ENCODE data around the gene ESYT2.

Gene ESYT2

GRCh38 chr7:158825628-158826289 is 3.5 kb downstream of the ESYT2 start:
- no peak for DNase-seq (ENCODE audit: low read depth)

DNA sequence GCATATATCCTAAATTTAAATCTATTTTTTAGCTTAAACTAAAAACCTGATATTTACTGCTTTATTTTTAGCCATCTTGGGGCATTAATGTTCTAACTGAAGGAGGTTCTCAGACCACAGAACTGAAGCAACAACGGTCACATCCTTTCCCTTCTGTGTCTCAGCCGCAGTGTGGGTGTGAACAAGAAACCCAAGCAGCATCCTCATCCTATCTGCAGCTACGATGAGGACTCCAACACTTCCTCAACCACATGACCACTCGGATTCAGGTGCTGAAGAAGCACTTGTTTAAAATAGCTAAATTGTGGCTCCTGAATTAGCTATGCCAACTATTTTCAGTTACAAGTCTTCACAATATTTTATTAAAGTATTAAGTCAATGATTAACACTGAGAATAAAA is 5.3 kb downstream of the ESYT2 start:
- DNase-seq (ENCODE audit: low read depth) = peak; percentile 43

GRCh38 chr7:158821171-158822031 is 7.9 kb downstream of the ESYT2 start:
- no peak for DNase-seq (ENCODE audit: low read depth)

DNA sequence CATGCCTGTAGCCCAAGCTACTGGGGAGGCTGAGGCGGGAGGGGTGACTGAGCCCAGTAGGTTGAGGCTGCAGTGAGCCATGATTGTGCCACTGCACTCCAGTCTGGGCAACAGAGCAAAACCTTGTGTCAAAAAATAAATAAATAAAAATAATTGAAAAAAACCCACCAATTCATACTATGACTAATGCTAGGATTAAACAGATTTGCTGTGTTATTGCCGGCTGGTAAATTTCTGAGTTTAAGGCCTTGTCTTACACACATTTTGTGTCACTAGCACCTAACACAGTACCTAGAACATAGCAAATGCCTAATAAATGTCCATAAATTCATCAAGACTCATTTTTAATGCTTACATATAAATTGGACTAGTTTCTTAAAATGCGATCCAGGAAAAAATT is 8.7 kb downstream of the ESYT2 start:
- DNase-seq (ENCODE audit: low read depth) = no peak

- no peak for DNase-seq (ENCODE audit: low read depth)
These were observed 9.6 kb downstream of the ESYT2 start for GRCh38 chr7:158819571-158820203.

DNA sequence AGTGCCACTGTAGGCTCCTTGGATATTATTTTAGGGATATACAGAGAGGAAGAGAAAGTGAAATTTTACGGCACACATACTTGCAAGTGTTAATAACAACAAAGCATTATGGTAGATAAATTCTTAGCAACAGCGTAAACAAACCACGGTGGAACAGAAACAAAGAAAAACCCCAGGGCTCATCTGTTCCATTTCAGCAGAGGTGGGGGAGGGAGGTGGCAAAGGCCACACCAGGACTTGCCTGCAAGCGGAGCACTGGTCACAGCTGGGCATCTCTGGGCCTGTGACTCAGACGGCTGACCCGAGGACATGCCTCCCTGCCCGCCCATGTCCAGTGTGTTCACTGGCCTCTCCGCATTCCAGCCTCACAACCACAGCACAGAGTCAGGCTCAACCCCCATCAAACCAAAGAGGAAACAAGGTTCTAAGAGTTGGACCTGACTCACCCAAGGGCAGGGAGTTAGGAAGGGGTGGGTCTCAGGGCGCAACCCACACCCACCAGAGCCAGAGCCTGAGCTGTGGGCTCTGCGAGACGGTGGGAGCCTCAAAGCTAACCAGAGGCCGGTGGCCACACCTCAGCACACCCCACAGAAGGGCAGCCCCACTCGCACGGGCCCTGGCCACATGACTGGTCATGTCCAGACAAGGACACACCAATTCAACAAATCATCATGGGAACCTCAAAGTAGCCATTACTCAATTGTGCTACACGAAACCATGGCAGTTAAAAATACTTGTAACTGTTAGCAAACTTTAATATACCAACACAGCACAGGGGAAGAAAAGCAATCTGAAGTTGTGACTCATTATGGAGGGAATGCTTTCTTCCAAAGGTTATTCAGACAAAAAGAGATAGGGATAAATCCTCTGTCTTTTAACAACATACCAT is 10.7 kb downstream of the ESYT2 start:
- peak; percentile 57 for DNase-seq (ENCODE audit: low read depth)

- no peak for DNase-seq (ENCODE audit: low read depth)
These were observed 12.3 kb downstream of the ESYT2 start for GRCh38 chr7:158816995-158817394.

DNA sequence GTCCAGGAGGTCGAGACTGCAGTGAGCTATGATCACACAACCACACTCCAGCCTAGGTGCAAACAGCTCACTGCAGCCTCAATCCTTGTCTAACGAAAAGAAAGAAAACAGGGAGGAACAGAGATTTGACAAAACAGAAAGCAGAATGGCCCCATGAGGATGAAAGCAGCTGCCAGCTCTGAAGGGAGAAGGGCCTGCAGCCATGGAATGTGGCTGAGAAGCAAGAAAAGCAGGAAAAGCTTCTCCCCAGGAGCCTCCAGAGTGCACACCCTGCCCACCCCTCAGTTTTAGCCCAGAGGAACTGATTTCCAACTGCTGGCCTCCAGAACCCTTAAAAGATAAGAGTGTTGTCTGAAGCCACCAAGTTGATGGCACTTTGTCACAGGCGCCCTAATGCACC is 13.0 kb downstream of the ESYT2 start:
- DNase-seq (ENCODE audit: low read depth) = no peak

DNA sequence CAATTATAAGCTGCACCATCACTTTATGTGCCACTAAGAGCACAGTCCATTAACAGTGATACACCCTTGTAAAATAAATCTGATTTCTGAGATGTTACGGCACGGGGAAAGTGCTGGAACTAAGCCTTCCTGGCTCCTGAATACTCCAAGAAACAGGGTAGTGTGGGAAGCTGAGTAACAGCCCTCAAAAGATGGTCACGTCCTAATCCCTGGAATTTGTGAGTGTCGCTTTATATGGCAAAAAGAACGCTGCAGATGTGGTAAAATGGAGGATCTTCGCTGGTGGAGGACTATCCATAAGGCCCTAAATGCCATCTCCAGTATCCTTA is 13.5 kb downstream of the ESYT2 start:
- DNase-seq (ENCODE audit: low read depth) = no peak

GRCh38 chr7:158815083-158815799 is 14.1 kb downstream of the ESYT2 start:
- no peak for DNase-seq (ENCODE audit: low read depth)

DNA sequence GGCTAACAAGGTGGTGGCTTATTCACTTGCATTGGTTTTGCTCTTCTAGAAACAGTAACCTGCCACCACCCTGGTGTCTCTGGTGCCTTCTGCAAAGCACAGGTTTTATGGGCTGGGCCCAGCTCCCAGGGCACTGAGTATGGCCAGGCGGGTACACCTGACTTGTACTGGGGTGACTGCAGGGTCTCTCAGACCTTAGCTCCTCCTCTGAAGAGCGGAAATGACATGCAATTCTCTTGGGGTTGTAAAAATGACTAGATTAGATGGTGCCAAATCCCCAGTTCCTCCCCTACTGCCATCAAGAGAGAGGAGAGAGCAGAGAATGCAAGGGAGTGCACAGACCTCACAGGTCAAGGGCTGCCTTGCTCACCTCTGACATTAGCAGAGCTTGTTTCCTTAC is 14.7 kb downstream of the ESYT2 start:
- no peak for DNase-seq (ENCODE audit: low read depth)

GRCh38 chr7:158812684-158813083 is 16.6 kb downstream of the ESYT2 start:
- DNase-seq (ENCODE audit: low read depth) = peak; percentile 14

DNA sequence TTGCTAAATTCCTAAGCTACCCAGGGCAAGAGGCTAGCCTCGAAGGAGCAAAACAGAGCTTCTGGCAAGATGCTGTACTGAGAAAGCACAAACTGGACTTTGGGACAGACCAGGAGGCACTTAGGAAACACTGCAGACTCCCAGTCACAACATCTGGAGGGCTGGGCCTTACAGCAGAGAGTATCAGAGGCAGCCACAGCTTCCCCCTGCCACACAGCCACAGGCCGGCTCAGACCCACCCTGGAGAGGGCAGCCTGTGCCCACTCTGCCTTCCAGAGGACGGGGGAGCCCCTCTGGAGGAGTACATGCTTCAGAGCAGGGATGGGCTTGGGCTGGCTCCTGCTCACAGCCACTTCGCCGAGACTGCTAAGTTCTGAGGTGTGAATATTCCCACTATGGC is 17.4 kb downstream of the ESYT2 start:
- DNase-seq (ENCODE audit: low read depth) = no peak

DNA sequence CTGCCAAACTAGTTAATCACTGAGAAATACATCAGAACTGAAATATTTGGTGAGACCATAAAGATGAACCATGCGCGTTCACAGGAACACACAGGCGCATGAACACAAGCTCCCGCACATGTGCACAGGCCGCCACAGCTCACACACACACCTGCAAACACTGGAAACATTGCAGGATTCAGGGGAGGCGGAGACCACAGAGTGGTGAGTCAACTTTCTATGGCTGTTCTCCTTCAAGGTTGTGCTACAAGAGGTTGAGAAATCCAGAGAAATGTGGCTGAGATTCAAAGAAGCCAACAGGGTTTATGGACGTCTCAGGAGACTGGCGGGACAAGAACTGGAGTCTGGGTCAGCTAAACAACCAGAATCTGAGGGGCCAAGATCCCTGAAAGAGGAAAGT is 17.8 kb downstream of the ESYT2 start:
- DNase-seq (ENCODE audit: low read depth) = peak; percentile 13

DNA sequence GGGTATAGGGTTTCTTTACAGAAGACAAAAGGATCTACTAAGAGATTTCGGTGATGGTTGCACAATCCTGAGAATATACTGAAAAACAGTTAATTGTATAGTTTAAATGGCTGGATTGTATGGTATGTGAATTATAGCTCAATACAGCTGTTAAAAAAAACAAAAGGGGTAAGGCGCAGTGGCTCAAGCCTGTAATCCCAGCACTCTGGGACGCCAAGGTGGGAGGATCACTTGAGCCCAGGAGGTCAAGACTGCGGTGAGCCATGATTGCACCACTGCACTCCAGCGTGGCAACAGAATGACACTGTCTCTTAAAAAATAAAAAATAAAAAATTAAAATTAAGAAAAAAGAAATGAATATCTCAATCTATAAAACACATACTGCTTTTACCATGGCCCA is 18.5 kb downstream of the ESYT2 start:
- DNase-seq (ENCODE audit: low read depth) = no peak

- DNase-seq (ENCODE audit: low read depth) = no peak
These were observed 19.7 kb downstream of the ESYT2 start for GRCh38 chr7:158809596-158809995.

GRCh38 chr7:158808126-158808525 is 21.2 kb downstream of the ESYT2 start:
- no peak for DNase-seq (ENCODE audit: low read depth)

DNA sequence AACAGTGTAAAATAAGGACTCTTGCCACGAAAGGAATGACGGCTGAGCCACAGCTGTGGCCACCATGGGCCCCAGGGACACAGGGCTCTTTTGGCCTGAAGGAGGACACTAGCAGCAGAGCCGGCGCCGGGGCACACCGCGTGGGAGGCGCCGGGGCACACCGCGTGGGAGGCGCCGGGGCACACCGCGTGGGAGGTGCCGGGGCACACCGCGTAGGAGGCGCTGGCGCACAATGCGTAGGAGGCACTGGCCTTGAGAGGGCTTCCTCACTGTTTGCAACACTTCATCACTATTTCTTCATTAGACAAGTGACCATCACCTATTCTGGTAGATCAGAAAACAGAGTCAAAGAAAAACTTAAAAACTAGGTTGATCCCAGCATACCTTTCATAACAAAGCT is 23.4 kb downstream of the ESYT2 start:
- no peak for DNase-seq (ENCODE audit: low read depth)

DNA sequence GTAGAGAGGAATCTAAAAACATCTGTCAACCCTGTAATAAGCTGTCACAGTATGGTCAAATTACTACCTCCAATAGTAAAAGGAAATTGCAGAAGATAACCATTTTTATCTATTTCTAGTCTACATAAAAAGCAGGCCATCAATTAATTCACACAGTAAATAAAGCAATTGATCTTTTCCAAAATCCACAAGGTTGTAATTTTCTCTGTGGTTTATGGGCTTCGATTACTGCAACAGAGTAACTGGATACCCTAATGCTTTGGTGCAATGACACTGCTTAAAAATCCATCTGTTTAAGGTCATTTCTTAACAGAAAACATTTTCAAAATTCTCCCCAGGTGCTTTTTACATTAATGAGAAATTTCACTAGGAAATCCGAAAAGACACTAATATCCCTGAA is 23.9 kb downstream of the ESYT2 start:
- DNase-seq (ENCODE audit: low read depth) = no peak

GRCh38 chr7:158804335-158804734 is 25.0 kb downstream of the ESYT2 start:
- no peak for DNase-seq (ENCODE audit: low read depth)

DNA sequence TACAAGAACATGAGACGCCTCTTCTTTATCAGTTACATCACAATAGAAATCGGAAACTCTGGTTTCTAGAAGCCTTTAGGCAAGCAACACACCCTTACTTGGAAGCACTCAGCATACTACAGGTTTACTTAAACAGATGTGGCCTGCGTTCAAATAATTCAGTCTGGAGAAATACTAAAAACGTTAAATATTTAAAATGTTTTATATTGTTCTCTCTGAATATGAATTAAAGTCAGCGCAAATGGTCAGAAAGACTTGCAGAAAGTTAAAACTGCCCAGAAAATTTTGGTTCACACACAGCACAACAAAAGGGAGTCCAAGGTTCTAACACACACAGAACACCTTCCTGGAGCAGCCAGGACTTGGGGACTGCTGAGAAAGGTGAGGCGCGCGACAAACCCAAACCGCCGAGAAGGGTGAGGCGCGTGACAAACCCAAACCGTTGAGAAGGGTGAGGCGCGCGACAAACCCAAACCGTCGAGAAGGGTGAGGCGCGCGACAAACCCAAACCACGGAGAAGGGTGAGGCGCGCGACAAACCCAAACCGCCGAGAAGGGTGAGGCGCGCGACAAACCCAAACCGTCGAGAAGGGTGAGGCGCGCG is 25.8 kb downstream of the ESYT2 start:
- no peak for DNase-seq (ENCODE audit: low read depth)

Measured in stimulated activated CD8-positive, alpha-beta memory T cell treated with anti-CD3 and anti-CD28 coated beads, Interleukin-12 subunit alpha, Interleukin-12 subunit beta, amount 100 ng/mL, for 4 hours (primary cell).